Natural killer cell treated with Interleukin-12 subunit alpha and Interleukin-12 subunit beta and Interleukin-15 and Interleukin-18, amount 100 ng/mL, for 72 hours (primary cell): ENCODE data around the gene RABIF. TPM values are rescaled to one million over a fixed set of nuclear protein-coding genes. Genes with fewer than 3 reads are reported as not detected.
"Not testable (repeated sequence)": the region's sequence is repeated elsewhere in the genome, so short reads cannot be mapped to it uniquely, and the experiment has no call there.

Source experiments
- ATAC-seq, 2 donors: fragments of 150-1000 bp; cut with Tn5 transposase in 1 of 2; sonication (Bioruptor Pico), chemical (Tn5 transposase) in 1 of 2; 2 replicates each; pipeline ENCODE4 v1.10.0; 2021
- DNase-seq: peaks from one replicate; pipeline ENCODE4 v3.0.0; 2022; ENCODE audit warnings: low spot score
- H3K27ac Mint-ChIP-seq, 2 donors: 1 replicate in 1 of 2; 2 replicates in 1 of 2; pipeline ENCODE4 v1.8.0; 2022; ENCODE audit warnings: mixed read lengths in 2 of 2, mild to moderate bottlenecking in 1 of 2, moderate library complexity in 1 of 2
- H3K27me3 Mint-ChIP-seq, 2 donors: 1 replicate in 1 of 2; 2 replicates in 1 of 2; pipeline ENCODE4 v1.8.0; 2022; ENCODE audit warnings: mixed read lengths in 2 of 2
- H3K36me3 Mint-ChIP-seq: one replicate; pipeline ENCODE4 v1.8.0; 2022; ENCODE audit warnings: mixed read lengths
- H3K4me1 Mint-ChIP-seq, 2 donors: 1 replicate in 1 of 2; 2 replicates in 1 of 2; pipeline ENCODE4 v1.8.0; 2022; ENCODE audit warnings: low read depth in 2 of 2, mixed read lengths in 2 of 2, mild to moderate bottlenecking in 1 of 2
- H3K4me3 Mint-ChIP-seq: one replicate; pipeline ENCODE4 v1.8.0; 2022; ENCODE audit warnings: mixed read lengths
- H3K9me3 Mint-ChIP-seq: 2 replicates; pipeline ENCODE4 v1.8.0; 2022; ENCODE audit warnings: mixed read lengths
- total RNA-seq, 2 donors: library from RNA; stranded (reverse); gene quantifications; one replicate each; pipeline ENCODE4 v1.2.3, GENCODE V29; 2022

Gene RABIF
- total RNA-seq, 2 donors from 2014 or later, result 16.1 to 18.5 TPM

DNA sequence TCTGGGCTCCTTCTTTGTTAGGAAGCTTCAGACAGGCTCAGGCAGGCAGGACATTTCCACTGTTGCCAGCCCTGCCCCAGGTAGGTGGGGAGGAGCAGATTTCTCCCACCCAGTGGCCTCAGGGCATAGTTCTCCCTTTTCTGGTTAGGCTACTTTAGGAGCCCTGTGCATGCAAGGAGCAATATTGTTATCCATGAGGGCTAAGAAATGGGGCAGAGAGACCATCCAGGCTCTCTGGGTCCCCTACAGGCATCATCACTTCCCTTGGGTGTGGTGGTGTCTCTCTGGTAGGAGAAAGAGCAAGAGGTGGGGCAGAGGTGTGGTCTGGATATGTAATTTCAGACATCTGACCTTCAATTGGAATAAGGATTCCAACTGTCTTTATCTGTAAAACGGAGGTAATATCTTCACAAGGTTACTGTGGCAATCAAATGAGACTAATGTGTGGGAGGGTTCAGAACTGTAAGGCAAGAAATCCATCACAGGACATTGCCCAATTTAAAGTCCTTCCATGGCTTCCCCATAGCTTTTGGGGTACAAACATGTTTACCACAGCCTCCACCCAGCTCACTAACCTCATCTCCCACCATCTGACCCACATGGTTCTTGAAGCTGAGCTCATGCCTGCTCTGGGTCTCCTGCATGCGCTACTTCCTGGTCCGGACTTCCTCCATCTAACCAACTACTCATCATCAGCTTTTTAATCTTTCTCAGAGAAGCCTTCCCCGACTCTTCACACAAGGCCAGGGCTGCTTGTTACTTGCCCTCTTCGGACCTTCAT lies 52.1 kb downstream of the RABIF start:
- ATAC-seq, result peak; percentile 49 to 77
- no peaks in the 10 kb centered on the region for H3K36me3 Mint-ChIP-seq

DNA sequence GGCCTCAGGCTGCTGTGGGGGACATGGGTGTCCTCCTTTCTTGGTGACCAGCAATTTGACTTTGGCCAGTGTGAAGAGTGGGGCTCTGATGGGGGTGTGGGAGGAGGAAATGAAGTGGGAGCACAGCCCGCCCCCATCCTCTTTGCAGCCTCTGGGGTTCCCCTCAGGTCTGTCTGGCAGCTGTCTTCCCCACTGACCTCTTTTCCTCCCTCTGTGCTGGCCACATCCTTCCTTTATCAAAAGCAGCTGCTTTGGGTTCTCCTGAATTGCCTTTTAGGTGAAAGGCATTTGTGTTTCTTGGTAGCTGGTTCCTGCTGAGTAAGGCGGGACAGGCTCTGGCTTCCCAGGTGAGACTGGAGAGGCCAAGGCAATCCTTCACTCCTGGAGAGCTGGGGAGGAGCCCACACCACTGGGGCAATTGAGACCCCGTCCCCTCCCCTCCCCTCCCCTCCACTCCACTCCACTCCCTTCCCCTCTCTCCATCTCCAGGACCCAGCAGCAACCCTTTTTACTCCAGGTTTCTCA lies 53.3 kb downstream of the RABIF start:
- Mint-ChIP-seq H3K4me3 (peak overlapping the region; percentile 66), H3K27ac (peak overlapping the region; percentile 65 to 66), H3K4me1 (peaks cover 43 to 58% of the 10 kb centered on the region in 2 donors), H3K36me3 (no peaks in the 10 kb centered on the region), H3K27me3 (no peaks in the 10 kb centered on the region), H3K9me3 (no peaks in the 10 kb centered on the region)
- peak; percentile 83 for DNase-seq
- peak; percentile 89 to 91 for ATAC-seq

More for the DNA sequence above, 52.1 kb downstream of the RABIF start:
- Mint-ChIP-seq H3K4me1 (peaks cover 46 to 47% of the 10 kb centered on the region in 2 donors), H3K4me3 (peak overlapping the region; percentile 66), H3K27me3 (no peaks in the 10 kb centered on the region), H3K9me3 (no peaks in the 10 kb centered on the region), H3K27ac (peak overlapping the region; percentile 65 to 66)
- peak; percentile 67 for DNase-seq

DNA sequence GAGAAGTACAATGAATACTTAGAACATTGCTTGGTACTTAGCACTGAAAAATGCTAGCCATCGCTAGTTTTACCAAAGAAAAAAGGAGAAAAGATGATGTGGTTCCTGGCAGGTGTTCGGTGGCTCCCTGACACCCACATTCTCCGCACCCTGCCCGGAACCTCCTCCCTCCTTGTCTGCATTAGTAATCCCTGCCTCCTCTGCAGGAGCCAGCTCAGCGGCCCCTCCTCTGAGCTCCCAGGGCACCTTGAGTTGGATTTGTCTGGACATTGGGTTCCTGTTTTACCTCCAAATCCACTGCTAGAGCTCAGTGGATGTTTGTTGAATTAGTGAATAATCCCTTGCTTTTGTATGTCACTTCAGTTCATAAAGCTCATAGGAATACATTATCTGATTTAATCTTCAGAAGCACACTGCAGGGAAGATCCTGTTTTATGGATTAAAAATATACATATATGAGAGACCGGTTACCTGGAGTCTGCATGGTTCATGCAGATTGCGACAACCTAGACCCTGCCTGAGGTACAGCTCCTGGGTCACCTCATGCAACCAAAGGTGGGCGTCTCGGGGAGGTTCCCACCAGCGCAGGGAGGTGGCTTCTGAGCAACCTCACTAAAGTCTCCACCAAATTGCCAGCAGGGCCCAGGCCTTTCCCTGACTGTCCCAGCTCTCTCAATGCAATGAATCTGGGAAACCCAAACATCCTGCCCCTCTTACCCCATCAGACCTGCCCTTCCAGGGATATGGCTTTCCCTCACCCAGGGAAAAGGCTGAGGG lies 54.0 kb downstream of the RABIF start:
- Mint-ChIP-seq H3K4me3 (peak overlapping the region; percentile 66), H3K27ac (peak overlapping the region; percentile 65 to 66), H3K27me3 (no peaks in the 10 kb centered on the region), H3K9me3 (no peaks in the 10 kb centered on the region), H3K36me3 (no peaks in the 10 kb centered on the region), H3K4me1 (peaks cover 43 to 58% of the 10 kb centered on the region in 2 donors)
- DNase-seq (no peak), ATAC-seq (peak; percentile 29)

DNA sequence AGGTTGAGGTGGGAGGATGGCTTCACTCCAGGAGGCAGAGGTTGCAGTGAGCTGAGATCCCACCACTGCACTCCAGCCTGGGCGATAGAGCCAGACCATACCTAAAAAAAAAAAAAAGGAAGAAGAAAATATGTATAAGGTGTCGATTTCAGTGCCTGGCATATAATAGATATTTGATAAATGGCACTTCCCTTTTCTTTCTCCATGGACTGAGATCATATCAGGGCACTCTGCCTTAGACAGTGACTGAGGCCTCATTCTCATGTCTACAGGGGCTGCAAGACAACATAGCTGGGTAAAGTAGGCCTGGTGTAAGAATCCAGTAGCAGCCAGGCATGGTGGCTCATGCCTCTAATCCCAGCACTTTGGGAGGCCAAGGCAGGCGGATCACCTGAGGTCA lies 57.0 kb downstream of the RABIF start:
- H3K9me3 Mint-ChIP-seq, result no peaks in the 10 kb centered on the region
- peak overlapping the region in 1 of 2 donors; percentile 66 for H3K27ac Mint-ChIP-seq
- no peak overlapping the region for H3K4me3 Mint-ChIP-seq
- DNase-seq (no peak), ATAC-seq (no peak)
- H3K36me3 Mint-ChIP-seq, result no peaks in the 10 kb centered on the region
- no peaks in the 10 kb centered on the region for H3K27me3 Mint-ChIP-seq
- peaks cover 41 to 44% of the 10 kb centered on the region in 2 donors for H3K4me1 Mint-ChIP-seq

DNA sequence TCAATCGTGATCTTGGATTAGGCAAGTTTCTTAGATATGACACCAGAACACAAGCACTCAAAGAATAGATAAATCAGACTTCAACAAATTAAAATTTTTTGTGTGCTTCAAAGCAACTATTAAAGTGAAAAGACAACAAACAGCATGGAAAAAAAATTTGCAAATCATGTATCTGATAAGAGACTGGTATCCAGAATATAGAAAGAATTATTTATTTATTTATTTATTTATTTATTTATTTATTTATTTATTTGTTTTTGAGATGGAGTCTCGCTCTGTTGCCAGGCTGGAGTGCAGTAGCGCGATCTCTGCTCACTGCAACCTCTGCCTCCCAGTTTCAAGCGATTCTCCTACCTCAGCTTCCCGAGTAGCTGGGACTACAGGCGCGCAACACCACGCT lies 59.7 kb downstream of the RABIF start:
- not testable (repeated sequence) for H3K4me3 Mint-ChIP-seq, H3K27me3 Mint-ChIP-seq, H3K9me3 Mint-ChIP-seq, H3K36me3 Mint-ChIP-seq, H3K27ac Mint-ChIP-seq, DNase-seq, ATAC-seq
- peaks cover 16 to 19% of the 10 kb centered on the region in 2 donors for H3K4me1 Mint-ChIP-seq

Other genes with a start within 250 kb of the RABIF start
- not detected for gene SYT2, start 178.7 kb downstream of the RABIF start, total RNA-seq
- gene KDM5B, start 80.7 kb downstream of the RABIF start, total RNA-seq, result 100 to 1,000 TPM in 1 of 2 donors, 10 to 100 TPM in 1; 92.2 to 150 TPM
- 1 to 10 TPM; 1.0 to 1.4 TPM for gene PCAT6, start 78.2 kb downstream of the RABIF start, total RNA-seq
- gene KLHL12, start 38.1 kb upstream of the RABIF start, total RNA-seq, result 10 to 100 TPM; 25.1 to 43.1 TPM
- 10 to 100 TPM; 83.3 to 92.5 TPM for gene ADIPOR1, start 69.2 kb upstream of the RABIF start, total RNA-seq
- 10 to 100 TPM; 26.3 to 35.6 TPM for gene CYB5R1, start 78.1 kb upstream of the RABIF start, total RNA-seq
- gene TMEM183A, start 118.2 kb upstream of the RABIF start, total RNA-seq, result 10 to 100 TPM; 65.1 to 93.0 TPM
- 10 to 100 TPM; 19.6 to 44.7 TPM for gene PPFIA4, start 137.3 kb upstream of the RABIF start, total RNA-seq
- not detected for gene MYOG, start 196.9 kb upstream of the RABIF start, total RNA-seq
- not detected for gene ADORA1, start 238.6 kb upstream of the RABIF start, total RNA-seq